Sciatic nerve (tissue), 2 donors: ENCODE measurements around the gene FRAS1. TPM values are rescaled to one million over a fixed set of nuclear protein-coding genes. Genes with fewer than 3 reads are reported as not detected.
"Not testable (repeated sequence)": the region's sequence is repeated elsewhere in the genome, so short reads cannot be mapped to it uniquely, and the experiment has no call there.

ENCODE experiments used
- ATAC-seq: fragments of 200-7000 bp; cut with Tn5 transposase; one replicate; pipeline ENCODE4 v1.9.1; 2020; ENCODE audit warnings: mild to moderate bottlenecking, moderate library complexity
- DNase-seq: peaks from one replicate; pipeline ENCODE4 v3.0.0-alpha.2; 2020; ENCODE audit warnings: low spot score
- intact Hi-C: fragments of 100-400 bp; cut with DNase I; formaldehyde crosslinking; loops from one replicate; pipeline ENCODE4 v1.14.2; 2022
- total RNA-seq: library from RNA; stranded (reverse); fragmentation: NEBNext Ultra II Directional; extraction: Animal tissue kit (Norgen Biotek cat#: 25700); gene quantifications from one replicate; pipeline ENCODE4 v1.2.1, GENCODE V29; 2021
- donor health status: DM: no; HTN: no; CAD: no.
- donor health status: DM: no; HTN: no; CAD: no.

The FRAS1 gene
- total RNA-seq, 1 donor from 2014 or later: 9.7 TPM

DNA sequence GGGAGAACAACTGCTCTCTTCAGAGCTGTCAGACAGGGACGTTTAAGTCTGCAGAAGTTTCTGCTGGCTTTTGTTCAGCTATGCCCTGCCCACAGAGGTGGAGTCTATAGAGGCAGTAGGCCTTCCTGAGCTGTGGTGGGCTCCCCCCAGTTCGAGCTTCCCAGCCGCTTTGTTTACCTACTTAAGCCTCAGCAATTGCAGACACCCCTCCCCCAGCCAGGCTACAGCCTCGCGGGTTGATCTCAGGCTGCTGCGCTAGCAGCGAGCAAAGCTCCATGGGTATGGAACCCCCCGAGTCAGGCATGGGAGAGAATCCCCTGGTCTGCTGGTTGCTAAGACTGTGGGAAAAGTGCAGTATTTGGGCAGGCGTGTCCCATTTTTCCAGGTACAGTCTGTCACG lies 449.1 kb downstream of the FRAS1 start:
- DNase-seq, ATAC-seq, intact Hi-C loops: not testable (repeated sequence)

DNA sequence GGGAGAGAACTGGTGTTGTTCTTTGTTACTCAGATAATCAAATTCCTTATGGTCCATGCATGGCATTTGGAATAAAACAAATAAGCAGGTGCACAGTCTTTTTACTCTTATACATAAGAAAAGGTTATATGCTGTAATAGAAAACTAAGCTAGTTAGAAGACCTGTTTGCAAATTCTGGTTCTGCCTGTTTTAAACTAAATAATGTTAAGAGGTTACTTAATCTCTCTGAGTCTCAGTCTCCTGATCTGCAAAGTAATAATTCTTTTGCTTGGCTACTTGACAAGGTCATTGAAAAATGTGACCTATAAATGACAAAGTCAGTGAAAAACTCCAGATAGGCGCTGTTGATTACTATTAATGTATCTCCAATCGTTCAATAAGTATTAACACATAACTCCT lies 451.9 kb downstream of the FRAS1 start:
- intact Hi-C loops: no loop called here
- DNase-seq (no peak), ATAC-seq (no peak)

DNA sequence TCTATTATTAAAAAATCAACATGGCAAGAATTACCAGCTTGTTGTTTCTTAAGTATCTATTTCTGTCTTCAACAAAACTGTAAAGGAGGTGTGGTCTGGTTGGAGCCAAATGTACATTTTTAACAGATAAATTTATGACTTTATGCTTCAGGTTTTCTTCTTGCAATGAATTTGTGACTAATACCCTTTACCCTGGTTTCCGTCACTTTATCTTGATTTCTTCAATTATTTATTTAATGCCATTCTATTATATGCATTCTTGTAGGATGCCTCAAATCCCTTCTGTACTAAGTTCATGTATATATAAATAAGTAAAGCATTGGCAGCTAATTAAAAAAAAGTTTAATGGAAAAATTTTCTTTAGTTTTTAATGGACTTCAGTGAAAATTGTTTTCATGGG lies 453.0 kb downstream of the FRAS1 start:
- intact Hi-C loops: no loop called here
- DNase-seq (no peak), ATAC-seq (no peak)

DNA sequence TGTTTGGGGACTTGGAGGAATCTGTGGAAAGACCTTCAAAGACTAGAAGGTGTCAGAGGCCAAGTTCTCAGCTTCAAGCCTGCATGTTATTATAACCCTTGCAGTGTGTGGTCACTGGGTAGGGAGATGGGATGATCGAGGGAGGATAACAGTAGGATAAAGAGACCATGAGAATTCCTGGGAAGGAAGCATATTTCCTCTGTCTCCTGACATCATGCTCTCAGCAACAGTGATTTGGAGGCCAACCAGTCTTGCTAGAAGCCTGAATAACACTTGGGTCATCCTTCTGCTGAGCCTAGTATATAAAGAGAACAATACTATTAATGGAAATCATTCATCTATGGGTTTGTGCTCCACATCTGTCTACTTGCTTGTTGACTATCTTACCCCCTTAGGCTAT lies 453.6 kb downstream of the FRAS1 start:
- no peak for DNase-seq
- intact Hi-C loops: no loop called here
- ATAC-seq: no peak

DNA sequence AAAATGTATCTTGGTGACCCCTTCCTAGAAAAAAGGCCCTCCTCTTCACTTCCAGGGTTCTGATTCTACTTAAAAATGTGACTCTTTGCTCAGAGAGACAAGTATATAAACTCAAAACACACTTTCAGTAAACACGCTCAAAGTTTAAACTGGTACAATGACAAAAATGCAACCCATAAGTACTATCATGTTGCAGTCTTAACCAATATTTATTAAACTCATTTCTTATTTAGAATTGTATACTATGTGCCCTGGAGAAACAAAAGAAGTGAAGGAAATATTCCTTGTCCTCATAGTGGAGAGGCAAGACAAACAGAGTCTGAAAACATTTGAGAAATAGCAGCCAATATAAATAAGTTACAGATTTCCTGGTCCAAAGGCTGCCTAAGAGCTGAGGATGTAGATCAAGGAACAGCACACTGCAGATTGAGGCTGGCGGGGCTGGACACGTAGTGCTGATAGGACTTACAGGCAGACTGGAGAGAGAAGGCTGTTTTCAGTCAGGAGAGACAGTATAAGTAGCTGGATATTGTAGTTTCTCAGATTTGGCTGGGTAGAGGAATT lies 455.3 kb downstream of the FRAS1 start:
- ATAC-seq: no peak
- DNase-seq: no peak
- intact Hi-C loops: no loop called here

DNA sequence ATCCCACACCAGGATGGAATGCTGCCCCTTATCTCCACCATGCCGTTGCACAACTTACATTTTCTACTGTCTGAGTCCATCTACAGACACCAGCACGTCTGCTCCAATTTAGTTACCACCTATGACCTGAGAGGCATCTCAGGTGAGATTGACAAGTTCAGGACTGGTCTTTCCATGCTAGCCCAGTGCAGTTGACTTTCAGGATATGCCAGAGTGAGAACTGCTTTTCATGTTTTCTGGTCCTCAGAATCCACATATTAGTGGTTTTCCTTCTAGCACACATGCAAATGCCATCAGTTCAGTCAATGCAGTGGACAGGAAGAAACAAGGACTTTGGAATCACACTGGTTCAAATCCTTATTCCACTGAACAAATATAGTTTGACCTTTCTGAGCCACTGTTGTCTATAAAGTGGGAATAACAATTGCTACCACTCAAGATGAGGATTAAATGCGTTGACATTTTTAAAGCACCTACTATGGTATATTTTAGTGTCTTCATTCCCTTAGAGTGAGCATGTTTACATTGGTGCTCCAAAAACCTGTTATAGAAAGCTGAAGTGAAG lies 456.4 kb downstream of the FRAS1 start:
- ATAC-seq (no peak), DNase-seq (no peak)
- intact Hi-C loops: no loop called here

DNA sequence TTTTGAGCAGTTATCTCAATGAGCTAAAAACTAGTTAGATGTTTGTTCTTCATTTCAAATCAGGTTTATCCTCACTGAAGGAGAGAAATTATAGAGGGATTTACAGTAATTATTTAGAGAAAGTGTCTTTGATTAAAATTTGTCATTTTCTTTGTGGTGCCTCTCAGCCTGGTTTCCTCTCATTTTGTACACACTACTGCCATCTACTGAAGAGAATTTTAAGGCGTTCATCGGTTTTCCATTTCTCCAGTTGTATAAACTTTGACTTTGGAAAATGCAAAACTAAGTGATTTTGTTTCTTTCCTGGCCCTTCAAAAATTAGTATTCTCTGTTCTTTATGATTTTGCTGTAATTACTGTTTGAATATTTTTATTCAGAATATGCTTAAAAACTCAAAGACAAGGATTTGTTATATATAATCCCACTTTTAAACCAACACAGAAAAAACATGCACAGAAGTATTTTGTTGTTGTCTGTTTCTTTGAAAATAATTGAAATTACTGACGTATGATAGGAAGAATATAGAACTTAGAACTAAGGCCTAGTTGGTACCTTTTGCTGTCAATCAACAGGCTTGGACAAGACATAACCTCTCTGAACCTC lies 460.0 kb downstream of the FRAS1 start:
- ATAC-seq (no peak), DNase-seq (no peak)
- intact Hi-C loops: no loop called here

DNA sequence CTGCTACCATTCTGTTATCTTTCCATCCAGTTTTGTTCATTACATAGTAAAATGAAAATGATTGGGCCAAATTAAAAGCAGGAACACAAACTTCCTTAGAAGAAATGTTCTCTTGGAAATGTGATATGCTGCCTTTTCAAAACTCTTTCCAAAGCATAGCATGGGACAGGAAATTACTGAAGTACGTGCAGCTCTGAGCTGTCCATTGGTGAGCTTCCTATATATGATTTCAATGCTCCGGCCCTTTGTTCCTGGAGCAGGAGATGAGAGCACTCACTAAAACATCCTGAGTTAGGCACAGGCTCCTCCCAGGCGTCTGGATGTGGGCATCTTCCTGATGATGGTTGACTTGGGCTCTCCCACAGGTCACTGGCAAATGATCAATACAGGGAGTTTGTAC lies 461.4 kb downstream of the FRAS1 start:
- intact Hi-C loops: no loop called here
- DNase-seq (no peak), ATAC-seq (no peak)

DNA sequence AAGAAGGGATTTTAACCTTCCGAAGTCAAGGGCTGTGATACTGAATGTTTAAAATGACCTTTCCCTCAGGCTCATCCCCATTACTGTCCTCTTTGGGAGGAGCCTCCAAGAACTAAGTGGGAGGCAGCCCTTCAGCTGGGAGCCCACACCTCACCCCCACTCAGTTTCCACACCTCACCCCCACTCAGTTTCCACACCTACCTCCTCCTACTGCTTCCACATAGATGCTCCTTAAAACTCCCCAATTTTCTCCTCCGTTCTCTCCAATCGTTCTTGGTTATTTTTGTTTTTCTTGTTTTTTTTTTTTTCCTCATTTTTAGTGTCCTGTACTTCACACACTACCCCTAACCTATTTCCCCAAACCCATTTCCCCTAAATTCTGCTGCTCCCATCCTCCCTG lies 462.8 kb downstream of the FRAS1 start:
- ATAC-seq (no peak), DNase-seq (no peak)
- intact Hi-C loops: no loop called here

DNA sequence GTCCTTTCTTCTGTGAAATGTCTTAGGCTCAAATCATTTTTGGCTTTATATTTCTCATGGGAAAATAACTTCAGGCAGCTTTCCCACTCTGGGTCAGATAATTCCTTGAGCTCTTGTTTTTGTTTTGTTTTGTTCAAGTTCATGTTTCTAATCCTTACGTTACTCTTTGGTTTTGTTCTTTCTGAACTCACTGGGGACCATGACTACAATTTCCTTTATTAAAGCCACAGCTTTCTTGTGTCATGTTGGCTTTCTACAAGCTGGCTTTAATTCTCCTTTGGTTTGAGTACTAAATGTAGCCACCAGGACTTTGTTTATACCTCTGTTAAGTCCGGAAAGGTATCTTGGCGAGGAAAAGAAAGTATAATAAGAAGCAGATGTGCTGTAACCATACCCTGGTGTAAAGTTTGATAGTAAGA lies 463.7 kb downstream of the FRAS1 start:
- ATAC-seq: peak; percentile 56
- intact Hi-C loops: no loop called here
- no peak for DNase-seq

DNA sequence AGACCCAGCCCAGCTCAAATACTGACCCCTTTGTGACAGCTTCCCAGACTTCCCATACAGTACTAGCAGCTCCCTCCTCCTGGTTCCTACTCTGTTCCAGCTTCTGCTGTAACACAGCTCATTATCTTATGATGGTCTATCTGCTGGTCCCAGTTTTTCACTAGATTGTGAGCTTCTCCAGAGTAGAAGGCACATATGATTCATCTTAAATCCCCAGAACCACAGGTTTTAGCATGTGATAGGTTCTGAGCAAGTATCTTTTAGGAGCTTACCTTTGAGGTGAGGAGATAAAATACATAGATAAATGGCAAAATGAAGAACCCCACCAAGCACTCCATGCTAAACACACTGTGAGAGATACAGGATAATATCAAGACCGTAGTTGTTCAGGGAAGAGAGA lies 466.9 kb downstream of the FRAS1 start:
- no peak for ATAC-seq
- intact Hi-C loops: no loop called here
- no peak for DNase-seq

DNA sequence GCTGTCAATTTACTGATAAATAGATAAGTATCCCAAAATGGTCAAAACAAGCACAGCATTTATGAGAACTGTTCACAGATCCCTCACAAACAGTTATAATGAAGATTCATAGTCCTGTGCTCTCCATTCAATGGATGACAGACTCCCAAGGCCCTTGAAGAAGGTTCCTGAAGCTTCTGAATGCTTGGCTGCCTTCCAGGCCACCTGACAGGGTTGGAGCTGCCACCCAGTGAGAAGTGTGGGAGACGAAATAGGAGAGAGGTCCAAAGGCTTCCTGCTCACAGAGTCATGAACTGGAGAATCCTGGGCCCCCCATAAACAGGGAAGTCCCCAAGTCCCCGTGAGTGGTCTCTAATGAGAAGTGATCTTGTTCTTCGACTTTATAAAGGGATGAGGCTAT lies 468.4 kb downstream of the FRAS1 start:
- no peak for ATAC-seq
- intact Hi-C loops: no loop called here
- DNase-seq: no peak

DNA sequence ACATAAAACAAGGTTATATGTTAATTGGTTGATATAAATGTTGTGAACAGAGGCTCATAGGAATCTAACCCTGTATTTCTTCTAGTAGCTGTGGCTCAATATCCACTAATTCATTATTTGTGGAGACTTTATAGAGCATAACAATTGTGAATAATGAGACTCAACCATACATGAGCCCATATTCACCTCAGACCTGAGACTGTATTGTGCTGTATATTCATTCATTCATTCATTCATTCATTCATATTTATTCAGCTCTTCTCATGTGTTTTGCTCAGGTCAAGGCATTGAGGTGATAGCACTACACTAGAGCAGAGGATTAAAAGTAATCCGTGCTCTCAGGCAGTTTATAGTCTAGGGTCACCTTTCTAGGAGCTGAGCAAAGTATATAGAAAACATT lies 470.0 kb downstream of the FRAS1 start:
- DNase-seq (no peak), ATAC-seq (no peak)
- intact Hi-C loops: no loop called here

DNA sequence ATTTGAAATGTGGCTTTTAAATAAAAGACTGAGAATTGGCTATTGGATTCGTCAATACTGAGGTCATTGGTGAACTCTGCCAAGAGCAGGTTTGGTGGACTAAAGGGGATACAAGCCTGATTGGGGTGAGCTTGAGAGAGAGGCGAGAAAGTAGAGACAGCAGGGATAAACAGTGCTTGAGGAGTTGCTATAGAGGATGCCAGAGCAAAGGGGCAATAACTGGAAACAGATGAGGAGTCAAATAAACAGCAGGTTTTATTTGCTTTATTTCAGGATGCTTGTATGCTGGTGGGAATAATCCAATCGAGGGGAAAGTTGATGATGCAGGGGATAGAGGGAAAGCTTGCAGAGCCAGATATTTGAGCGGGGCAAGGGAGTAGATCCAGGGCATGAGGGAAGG lies 470.4 kb downstream of the FRAS1 start:
- intact Hi-C loops: no loop called here
- ATAC-seq (no peak), DNase-seq (no peak)

DNA sequence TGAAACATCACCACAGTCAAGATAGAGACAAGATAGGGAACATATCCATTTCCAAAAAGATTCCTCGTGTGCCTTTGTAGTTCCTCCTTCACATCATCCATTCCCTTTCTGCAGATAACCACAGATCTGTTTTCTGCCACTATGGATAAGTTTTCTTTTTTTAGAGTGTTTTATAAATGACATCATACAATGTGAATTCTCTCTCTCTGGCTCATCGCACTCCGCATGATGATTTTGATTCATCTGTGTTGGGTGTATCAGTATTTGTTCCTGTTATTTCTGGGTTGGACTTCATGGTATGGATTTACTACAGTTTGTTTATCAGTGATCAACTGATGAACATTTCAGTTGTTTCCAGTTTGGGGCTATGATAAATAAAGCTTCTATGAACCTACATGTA lies 471.2 kb downstream of the FRAS1 start:
- intact Hi-C loops: no loop called here

DNA sequence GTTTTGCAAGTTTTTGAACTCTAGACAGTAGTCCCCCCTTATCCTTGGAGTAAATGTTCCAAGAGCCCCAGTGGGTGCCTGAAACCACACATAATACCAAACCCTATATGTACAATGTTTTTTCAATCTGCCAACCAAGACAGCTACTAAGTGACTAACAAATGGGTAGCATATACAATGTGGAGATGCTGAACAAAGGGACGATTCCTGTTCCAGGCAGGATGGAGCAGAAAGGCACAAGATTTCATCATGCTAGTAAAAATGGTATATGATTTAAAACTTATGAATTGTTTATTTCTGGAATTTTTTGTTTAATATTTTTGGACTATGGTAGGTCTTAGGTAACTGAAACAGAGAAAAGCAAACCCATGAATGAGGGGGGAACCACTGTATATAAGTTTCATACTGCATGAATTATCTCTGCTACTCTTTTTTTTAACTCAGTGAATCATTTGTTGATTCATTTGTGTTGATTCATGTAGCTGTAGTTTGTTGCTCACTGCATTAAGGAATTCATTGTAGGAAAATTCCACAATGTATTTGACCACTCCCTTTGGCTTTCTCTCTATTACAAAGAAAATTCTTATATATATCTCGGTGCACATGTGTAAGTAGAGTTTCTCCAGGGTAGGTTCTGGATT lies 472.6 kb downstream of the FRAS1 start:
- intact Hi-C loops: no loop called here
- DNase-seq (no peak), ATAC-seq (no peak)

More for the DNA sequence above, 471.2 kb downstream of the FRAS1 start:
- ATAC-seq (no peak), DNase-seq (no peak)

DNA sequence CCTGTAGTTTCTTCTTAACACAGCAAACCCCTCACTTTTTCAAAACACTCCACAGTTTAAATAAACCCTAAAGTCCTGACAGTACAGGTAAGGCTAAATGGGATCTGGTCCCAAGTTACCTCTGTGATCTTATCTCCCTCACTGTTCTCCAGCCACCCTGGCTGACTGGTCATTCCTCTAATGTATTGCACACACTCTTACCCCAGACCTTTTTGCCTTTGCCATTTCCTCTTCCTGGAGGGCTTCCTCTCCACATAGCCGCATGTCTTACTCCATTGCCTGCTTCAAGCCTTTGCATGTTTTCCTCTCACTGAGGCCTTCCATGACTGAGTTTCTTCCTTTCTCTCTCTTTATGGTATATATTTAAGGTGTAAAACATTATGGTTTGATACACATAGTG lies 474.9 kb downstream of the FRAS1 start:
- intact Hi-C loops: no loop called here
- no peak for ATAC-seq
- no peak for DNase-seq

DNA sequence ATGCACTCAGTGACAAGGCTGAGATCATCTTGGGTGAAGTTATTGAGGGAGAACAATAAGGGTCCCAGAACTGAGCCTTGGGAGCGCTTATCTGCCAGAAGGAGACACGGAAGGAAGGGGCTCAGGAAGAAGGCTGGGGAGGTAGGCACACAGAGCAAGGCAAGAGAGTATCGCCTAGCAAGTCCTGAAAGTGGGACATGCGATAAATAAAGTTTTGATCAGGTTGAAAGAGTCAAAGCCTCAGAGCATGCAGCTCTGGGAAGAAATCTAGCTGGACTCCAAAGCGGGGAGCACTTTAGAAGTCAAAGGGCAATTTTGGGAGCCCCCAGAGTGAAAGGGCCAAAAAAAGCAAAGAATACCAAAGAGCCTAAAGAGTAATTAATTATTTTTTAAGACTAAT lies 476.7 kb downstream of the FRAS1 start:
- DNase-seq: no peak
- no peak for ATAC-seq
- intact Hi-C loops: no loop called here

DNA sequence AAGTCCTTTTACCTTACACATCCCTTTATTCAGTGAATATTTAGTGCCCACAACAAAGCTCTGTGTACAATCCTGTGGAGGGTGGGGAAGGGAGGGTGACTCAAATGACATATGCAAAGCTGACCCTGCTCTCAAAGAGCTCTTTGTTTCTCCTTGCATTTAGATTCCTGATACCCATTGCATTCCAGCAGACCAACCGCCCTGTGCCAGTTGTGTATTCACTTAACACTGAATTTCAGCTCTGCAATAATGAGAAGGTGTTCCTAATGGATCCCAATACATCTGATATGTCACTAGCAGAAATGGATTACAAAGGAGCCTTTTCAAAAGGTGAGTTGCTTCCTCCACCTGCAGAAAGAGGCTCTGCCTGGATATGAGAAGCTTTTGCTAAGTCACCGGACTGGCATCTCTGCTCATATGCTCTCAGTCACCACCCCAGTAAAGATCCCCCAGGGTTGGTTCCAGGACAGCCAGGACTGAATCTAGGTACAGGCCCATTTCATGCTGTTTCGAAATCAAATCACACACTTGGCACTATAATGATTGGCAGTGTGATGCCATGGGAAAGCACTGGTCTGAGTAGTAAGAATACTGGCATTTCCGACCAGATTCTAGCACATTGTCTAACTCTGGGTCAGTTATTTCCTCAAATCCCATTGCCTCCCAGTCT lies 477.3 kb downstream of the FRAS1 start:
- intact Hi-C loops: no loop called here
- ATAC-seq (peak; percentile 48), DNase-seq (no peak)

DNA sequence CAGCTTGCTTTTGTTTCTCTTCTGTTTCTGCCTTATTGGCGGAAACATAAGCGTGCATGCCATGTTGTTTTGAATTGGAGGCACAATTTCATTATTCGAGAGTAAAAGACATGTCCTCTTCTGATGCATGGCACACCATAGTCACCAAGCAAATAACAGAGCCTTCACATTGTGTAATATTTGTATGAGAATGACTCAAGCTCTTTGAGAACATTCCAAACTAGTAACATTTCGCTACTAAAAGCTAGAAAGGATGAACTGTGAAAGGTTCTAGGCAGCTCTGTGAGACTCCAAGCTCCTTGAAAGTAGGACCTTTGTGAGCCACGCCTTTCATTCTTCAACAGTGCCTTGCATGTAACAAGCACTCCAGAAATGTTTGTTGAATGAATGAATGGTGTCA lies 485.2 kb downstream of the FRAS1 start:
- ATAC-seq: peak; percentile 28
- intact Hi-C loops: no loop called here
- DNase-seq: no peak
